GM23338 (cell line): Measurements from ENCODE around the gene MYO1E.

ENCODE experiments used
- CREB1 ChIP-seq: fragments of 250-450 bp; sonication (Bioruptor Pico); IDR thresholded peaks from 2 replicates; pipeline ENCODE4 v1.5.0; 2020; ENCODE audit warnings: low read depth, mild to moderate bottlenecking, moderate library complexity
- CTCF ChIP-seq, 2 experiments: fragments of 200-600 bp in 1 of 2; sonication (generic) in 1 of 2; conservative IDR thresholded peaks; 2 replicates each; pipeline versions ENCODE4 v1.5.1 to v1.6.1; 2016 to 2017; ENCODE audit warnings: antibody characterized with exemption in 2 of 2, low read depth in 2 of 2, mild to moderate bottlenecking in 2 of 2, moderate library complexity in 1 of 2
- EZH2 ChIP-seq: fragments of 200-600 bp; sonication (generic); IDR thresholded peaks from one replicate; pipeline ENCODE4 v1.8.0; 2017; ENCODE audit warnings: antibody characterized with exemption, mild to moderate bottlenecking, low read depth; ENCODE audit not compliant: unreplicated experiment
- EZH2phosphoT487 ChIP-seq: fragments of 200-600 bp; sonication (generic); IDR thresholded peaks from one replicate; pipeline ENCODE4 v1.8.1; 2018; ENCODE audit warnings: antibody characterized with exemption; ENCODE audit not compliant: unreplicated experiment
- REST ChIP-seq: IDR thresholded peaks from one replicate; pipeline ENCODE4 v1.6.1; 2018; ENCODE audit warnings: antibody characterized with exemption; ENCODE audit not compliant: unreplicated experiment
- ZNF331 ChIP-seq: fragments of 250-450 bp; sonication (Bioruptor Pico); IDR thresholded peaks from 2 replicates; pipeline ENCODE4 v1.5.0; 2020; ENCODE audit warnings: low read depth, mild to moderate bottlenecking, moderate library complexity

- TF ChIP-seq CREB1 (CRISPR knock-in tag) (no peak), REST (no peak), ZNF331 (CRISPR knock-in tag) (no peak), CTCF (conservative IDR thresholded peaks at IDR 0.05; ENCODE audit: low read depth in 2 of 2) (no peak), EZH2phosphoT487 (no peak), EZH2 (no peak)
These were observed 175.2 kb downstream of the MYO1E start for GRCh38 chr15:59197454-59197853.
